HFFc6 (cell line): ENCODE results near the gene GTF3C4. TPM values are rescaled to one million over a fixed set of nuclear protein-coding genes. Genes with fewer than 3 reads are reported as not detected.

Source experiments
- DNase-seq: peaks from one replicate; pipeline ENCODE4 v3.0.0-alpha.2; 2018
- H3K27ac Mint-ChIP-seq: 2 replicates; pipeline ENCODE4 v1.8.0; 2020; ENCODE audit warnings: mild to moderate bottlenecking, mixed read lengths
- H3K27me3 Mint-ChIP-seq: 2 replicates; pipeline ENCODE4 v1.8.0; 2021; ENCODE audit warnings: mild to moderate bottlenecking, moderate library complexity, mixed read lengths; ENCODE audit not compliant: insufficient read depth
- H3K36me3 Mint-ChIP-seq: 2 replicates; pipeline ENCODE4 v1.8.0; 2021; ENCODE audit warnings: low read depth, mixed read lengths
- H3K4me1 Mint-ChIP-seq: 2 replicates; pipeline ENCODE4 v1.8.0; 2020; ENCODE audit warnings: low read depth, mixed read lengths
- H3K4me3 Mint-ChIP-seq: 2 replicates; pipeline ENCODE4 v1.8.0; 2020; ENCODE audit warnings: mild to moderate bottlenecking, moderate library complexity, mixed read lengths
- H3K9me3 Mint-ChIP-seq: 2 replicates; pipeline ENCODE4 v1.8.0; 2020; ENCODE audit warnings: mild to moderate bottlenecking, mixed read lengths
- CTCF ChIP-seq: fragments of 200-600 bp; sonication (generic); IDR thresholded peaks from 2 replicates; pipeline ENCODE4 v1.5.0; 2021; ENCODE audit warnings: antibody characterized with exemption, mild to moderate bottlenecking
- total RNA-seq, 6 experiments: library from RNA; stranded (reverse); fragmentation: NEBNext Ultra II Directional; extraction: Animal tissue kit (Norgen Biotek cat#: 25700); gene quantifications; 2 replicates in 1 of 6; 3 replicates in 5 of 6; pipeline ENCODE4 v1.2.3, GENCODE V29; 2021

Gene GTF3C4
- total RNA-seq, 6 experiments from 2014 or later: 13.5 to 16.0 (median 15.1) TPM

GRCh38 chr9:132731230-132731629, 61.0 kb downstream of the GTF3C4 start:
- Mint-ChIP-seq H3K27me3 (peaks cover 42% of the 10 kb centered on the region), H3K4me1 (peaks cover 15% of the 10 kb centered on the region), H3K9me3 (no peaks in the 10 kb centered on the region), H3K4me3 (no peak overlapping the region), H3K36me3 (no peaks in the 10 kb centered on the region), H3K27ac (no peak overlapping the region)
- no peak for DNase-seq
- no peak for TF ChIP-seq CTCF

DNA sequence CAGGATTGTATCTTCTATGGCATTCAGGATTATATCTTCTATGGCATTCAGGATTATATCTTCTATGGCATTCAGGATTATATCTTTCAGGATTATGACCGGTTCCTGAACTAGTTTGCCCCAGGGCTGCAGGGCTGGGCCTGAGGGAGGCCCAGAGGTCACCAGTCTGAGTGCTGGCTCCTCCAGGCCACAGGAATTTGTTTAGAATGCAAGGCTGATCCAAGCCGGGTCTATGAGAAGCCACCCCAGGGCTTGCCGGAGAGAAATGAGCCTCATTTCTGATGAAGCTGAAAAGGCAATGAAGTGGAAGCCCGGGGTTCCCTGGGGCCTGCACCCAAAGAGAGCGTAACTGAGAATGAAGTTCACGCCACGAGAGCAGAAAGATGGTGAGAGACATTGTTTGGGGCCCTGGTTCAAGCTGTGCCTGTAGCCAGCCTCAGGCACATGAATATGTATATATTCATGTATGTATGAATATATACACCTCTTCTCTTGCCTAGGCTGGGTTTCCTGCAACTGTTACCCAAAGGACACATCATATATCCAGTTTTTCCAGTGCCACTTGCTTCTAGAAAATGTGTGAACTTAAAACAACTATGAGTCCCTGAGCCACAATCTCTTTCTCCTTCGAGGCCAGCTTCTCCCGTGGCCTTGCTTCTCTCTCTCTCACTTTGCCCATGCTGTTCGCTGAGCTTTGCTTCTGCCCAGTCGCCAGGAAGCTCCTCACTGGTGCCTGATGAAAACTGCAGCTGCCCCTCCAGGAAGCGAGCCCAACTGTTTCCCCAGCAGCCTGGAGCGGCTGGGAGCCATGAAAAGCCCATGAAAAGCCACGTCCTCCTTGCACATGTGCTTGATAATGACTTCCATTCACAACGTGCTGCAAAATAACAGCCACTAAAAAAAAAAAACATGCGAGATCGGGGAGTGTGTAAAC, 62.3 kb downstream of the GTF3C4 start:
- Mint-ChIP-seq H3K4me1 (peaks cover 15% of the 10 kb centered on the region), H3K4me3 (peak overlapping the region; percentile 12; the same call in 1 of the 2 replicates), H3K9me3 (no peaks in the 10 kb centered on the region), H3K27ac (no peak overlapping the region), H3K36me3 (no peaks in the 10 kb centered on the region), H3K27me3 (peaks cover 44% of the 10 kb centered on the region)
- TF ChIP-seq CTCF: no peak
- DNase-seq: peak; percentile 20

DNA sequence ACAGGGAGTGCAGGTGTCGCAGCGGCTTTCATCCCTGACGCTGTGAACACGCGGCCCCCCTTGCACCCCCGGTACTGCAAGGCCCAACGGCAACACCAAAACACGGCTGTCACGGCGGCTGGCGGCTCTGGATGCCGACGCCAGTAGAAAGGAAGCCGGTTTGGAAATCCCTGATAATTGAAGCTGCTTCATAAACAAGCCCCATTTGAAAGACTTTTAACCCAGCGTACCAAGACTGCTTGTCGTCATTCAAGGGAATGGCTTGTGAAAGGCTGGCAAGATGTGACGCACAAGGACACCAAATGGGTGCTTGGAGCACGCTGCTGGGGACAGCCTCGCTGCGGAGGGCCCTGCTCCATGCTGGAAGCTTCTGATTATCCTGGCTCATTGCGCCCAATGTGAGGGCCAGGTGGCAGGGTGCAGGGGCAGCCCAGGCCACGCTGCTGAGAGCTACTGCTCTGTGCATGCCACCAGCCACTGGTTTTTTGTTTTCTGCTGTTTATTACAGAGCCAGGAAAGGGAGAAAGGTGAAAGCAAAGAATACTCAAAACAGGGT, 63.1 kb downstream of the GTF3C4 start:
- peaks cover 40% of the 10 kb centered on the region for H3K27me3 Mint-ChIP-seq
- H3K4me1 Mint-ChIP-seq: peaks cover 15% of the 10 kb centered on the region
- H3K36me3 Mint-ChIP-seq: no peaks in the 10 kb centered on the region
- no peaks in the 10 kb centered on the region for H3K9me3 Mint-ChIP-seq
- no peak overlapping the region for H3K27ac Mint-ChIP-seq
- no peak for DNase-seq
- peak overlapping the region; percentile 12; the same call in 1 of the 2 replicates for H3K4me3 Mint-ChIP-seq
- TF ChIP-seq CTCF: no peak

- no peak overlapping the region for H3K27ac Mint-ChIP-seq
- H3K9me3 Mint-ChIP-seq: no peaks in the 10 kb centered on the region
- TF ChIP-seq CTCF: no peak
- H3K36me3 Mint-ChIP-seq: no peaks in the 10 kb centered on the region
- peaks cover 44% of the 10 kb centered on the region for H3K27me3 Mint-ChIP-seq
- no peaks in the 10 kb centered on the region for H3K4me1 Mint-ChIP-seq
- H3K4me3 Mint-ChIP-seq: no peak overlapping the region
- no peak for DNase-seq
Observed at GRCh38 chr9:132739710-132740310, 69.5 kb downstream of the GTF3C4 start.

- H3K27me3 Mint-ChIP-seq: peaks cover 47% of the 10 kb centered on the region
- no peak overlapping the region for H3K27ac Mint-ChIP-seq
- no peaks in the 10 kb centered on the region for H3K36me3 Mint-ChIP-seq
- H3K4me3 Mint-ChIP-seq: no peak overlapping the region
- H3K9me3 Mint-ChIP-seq: no peaks in the 10 kb centered on the region
- DNase-seq: no peak
- H3K4me1 Mint-ChIP-seq: no peaks in the 10 kb centered on the region
- no peak for TF ChIP-seq CTCF
Observed at GRCh38 chr9:132740526-132741309, 70.5 kb downstream of the GTF3C4 start.
